Cardiac fibroblast (primary cell): ENCODE results near the gene DNAH17.

Experiments
- DNase-seq, 2 donors: peaks; one replicate each; pipeline versions ENCODE4 v3.0.0 to v3.0.0-alpha.2; 2010; ENCODE audit warnings: low read depth in 2 of 2
- H3K4me3 ChIP-seq, 2 donors: replicated peaks in 1 of 2; 1 replicate in 1 of 2; 2 replicates in 1 of 2; pipeline ENCODE4 v1.5.1; 2011; ENCODE audit warnings: low read depth in 2 of 2, low read length in 2 of 2, mild to moderate bottlenecking in 2 of 2, moderate library complexity in 1 of 2
- TF ChIP-seq, protein P1 (sequence below): IDR thresholded peaks from one replicate; pipeline ENCODE4 v1.5.1; 2011; ENCODE audit warnings: low read depth, mild to moderate bottlenecking, low read length, inconsistent platforms

Gene DNAH17

DNA sequence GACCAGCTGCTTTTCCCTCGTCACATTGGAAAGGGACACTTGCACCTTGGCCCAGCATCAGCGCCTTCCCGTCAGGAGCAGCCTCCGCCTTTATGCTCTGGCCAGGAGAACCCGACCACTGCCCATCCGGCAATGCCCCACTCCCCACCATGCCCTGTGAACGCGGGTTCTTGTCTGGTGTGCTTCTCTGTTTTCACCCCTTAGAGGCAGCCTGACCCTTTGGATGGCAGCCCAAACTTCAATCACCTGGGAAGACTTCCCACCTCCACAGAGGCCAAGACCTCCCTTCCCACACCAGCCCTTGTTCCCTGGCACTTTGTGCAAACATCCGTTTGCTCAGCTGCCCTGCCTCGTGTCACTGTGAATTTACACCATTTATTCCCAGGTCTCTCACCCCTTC lies 87.0 kb downstream of the DNAH17 start:
- TF ChIP-seq, protein P1, sequence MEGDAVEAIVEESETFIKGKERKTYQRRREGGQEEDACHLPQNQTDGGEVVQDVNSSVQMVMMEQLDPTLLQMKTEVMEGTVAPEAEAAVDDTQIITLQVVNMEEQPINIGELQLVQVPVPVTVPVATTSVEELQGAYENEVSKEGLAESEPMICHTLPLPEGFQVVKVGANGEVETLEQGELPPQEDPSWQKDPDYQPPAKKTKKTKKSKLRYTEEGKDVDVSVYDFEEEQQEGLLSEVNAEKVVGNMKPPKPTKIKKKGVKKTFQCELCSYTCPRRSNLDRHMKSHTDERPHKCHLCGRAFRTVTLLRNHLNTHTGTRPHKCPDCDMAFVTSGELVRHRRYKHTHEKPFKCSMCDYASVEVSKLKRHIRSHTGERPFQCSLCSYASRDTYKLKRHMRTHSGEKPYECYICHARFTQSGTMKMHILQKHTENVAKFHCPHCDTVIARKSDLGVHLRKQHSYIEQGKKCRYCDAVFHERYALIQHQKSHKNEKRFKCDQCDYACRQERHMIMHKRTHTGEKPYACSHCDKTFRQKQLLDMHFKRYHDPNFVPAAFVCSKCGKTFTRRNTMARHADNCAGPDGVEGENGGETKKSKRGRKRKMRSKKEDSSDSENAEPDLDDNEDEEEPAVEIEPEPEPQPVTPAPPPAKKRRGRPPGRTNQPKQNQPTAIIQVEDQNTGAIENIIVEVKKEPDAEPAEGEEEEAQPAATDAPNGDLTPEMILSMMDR: no peak
- H3K4me3 ChIP-seq: no peak overlapping the region
- no peak for DNase-seq

DNA sequence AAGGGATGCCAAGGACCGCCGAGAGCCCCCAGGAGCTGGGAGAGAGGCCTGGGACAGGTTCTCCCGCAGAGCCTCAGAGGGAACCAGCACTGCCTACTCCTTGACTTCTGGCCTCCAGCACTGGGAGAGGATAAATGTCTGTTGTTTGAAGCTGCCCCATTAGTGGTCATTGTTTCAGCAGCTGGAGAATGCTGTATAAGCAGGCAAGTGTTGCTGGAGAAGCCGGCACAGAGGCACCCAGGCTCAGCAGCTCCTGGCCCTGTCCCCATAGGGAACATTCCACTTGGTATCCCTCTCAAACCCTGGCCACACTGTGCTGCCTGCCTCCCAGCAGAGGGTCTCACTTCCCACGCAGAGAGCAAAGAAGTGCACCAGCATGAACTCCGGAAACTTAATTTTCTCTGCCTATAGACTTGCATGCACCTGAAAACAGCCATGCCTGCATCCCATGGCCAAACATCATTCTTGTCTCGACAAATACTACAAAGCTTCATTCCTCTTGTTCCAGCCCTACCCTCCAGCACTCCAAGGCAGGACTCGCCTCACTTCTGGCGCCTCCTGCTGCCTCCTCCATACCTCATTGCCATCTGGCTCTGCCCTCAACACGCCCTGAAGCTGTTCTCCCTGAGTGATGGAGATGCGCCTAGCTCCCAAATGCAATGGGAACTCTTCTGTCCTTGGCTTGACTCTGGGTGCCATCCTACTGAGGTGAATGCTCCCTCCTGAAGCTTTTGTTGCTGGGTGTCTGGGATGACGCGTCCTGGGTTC lies 88.1 kb downstream of the DNAH17 start:
- no peak for DNase-seq
- no peak overlapping the region for H3K4me3 ChIP-seq
- TF ChIP-seq, protein P1: no peak

- TF ChIP-seq, protein P1: no peak
- no peak for DNase-seq
- H3K4me3 ChIP-seq: no peak overlapping the region
These were observed 89.0 kb downstream of the DNAH17 start for GRCh38 chr17:78488156-78488555.

- no peak for DNase-seq
- TF ChIP-seq, protein P1: no peak
- no peak overlapping the region for H3K4me3 ChIP-seq
These were observed 90.1 kb downstream of the DNAH17 start for GRCh38 chr17:78486946-78487680.

DNA sequence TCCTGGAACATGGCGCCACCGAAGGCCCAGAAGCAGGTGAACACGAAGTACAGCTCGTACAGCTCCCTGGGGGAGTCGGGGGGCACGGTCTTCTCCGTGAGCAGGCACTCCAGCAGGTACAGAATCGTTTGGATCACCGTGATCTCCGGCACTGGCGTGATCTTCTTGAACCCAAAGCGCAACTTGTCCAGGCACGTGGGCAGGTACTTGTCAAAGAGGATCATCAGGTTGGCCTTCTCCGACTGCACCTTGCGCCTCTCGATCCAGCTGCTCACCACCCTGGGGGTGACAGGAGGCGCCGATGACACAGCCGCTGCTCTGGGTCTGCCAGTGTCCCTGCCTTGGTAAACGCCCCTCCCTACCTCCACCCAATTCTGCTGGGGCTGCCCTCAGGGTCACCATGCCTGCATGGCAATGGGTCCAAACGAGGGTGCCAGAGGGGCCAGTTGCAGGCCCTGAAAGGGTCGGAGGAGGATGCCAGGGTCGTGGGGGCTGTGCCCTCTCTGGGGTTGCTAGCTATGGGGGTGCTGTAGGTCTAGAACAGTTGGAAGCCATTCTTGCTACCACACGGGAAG lies 90.9 kb downstream of the DNAH17 start:
- no peak overlapping the region for H3K4me3 ChIP-seq
- TF ChIP-seq, protein P1: no peak
- DNase-seq: no peak

DNA sequence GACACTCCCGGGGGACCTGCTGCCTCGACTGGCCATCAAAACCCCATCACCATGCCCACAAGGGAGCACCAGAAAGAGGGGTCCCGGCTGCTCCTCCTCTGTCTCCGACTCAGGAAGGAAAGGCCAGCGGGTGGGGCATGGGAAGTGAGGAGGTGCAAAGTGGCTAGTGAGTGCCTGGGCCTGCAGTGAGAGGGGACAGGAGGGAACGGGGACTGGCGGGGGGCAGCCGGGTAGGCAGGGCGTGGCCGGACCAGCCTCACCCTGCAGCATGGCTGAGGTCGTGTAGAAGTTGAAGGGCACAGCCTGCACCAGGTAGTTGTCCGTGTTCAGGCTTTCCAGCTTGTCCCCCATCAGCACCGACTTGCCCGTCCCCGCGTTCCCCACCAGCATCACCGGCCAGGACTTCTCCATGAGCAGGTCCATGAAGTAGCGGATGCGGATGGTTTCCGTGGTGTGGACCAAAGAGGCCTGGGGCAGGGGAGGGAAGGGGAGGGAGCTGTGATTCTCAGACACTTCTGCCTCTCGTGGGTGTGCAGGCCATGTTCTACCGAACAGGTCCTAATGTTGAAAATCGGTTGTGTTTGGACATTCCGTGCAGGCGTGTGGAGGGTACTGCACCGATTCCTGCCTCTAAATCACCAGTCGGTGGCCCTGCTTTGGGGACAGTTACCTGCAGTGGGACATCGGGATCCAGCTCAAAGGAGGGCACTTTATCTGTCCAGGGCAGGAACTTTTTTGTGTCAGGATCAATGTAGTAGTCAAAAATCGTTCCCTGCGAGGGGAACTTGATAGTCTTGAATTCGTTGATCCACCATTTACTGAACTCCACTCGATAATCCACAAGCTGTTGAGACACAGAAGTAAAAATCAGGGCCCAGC lies 91.7 kb downstream of the DNAH17 start:
- H3K4me3 ChIP-seq: no peak overlapping the region
- DNase-seq: no peak
- TF ChIP-seq, protein P1: no peak
